Cerebellar nuclear complex (tissue), 1 donor: Measurements from ENCODE around the gene PER1.
"Not testable (repeated sequence)": the region's sequence is repeated elsewhere in the genome, so short reads cannot be mapped to it uniquely, and the experiment has no call there.

ENCODE experiments used
- DNase-seq, 2 experiments: peaks; one replicate each; lab custom pipeline; 2025; lab: John Stamatoyannopoulos, UW

Gene PER1

GRCh38 chr17:8152112-8152775 lies at the start of gene PER1:
TSS of gene PER1 (minus strand) at chr17:8152404. CDS start at chr17:8150706, 1,698 bp downstream.
- DNase-seq: peak; percentile 90 to 98

- DNase-seq: peak; percentile 97 to 98
Observed at GRCh38 chr17:8192070-8192815, 40.0 kb upstream of the PER1 start.

- no peak for DNase-seq
Observed at GRCh38 chr17:8190506-8190905, 38.3 kb upstream of the PER1 start.

- DNase-seq: peak; percentile 97 to 99
Observed at GRCh38 chr17:8189711-8190477, 37.7 kb upstream of the PER1 start, which contains the start of gene BORCS6. TSS of gene BORCS6 (minus strand) at chr17:8190180. CDS start at chr17:8190140, 40 bp downstream.

- DNase-seq: no peak
Observed at GRCh38 chr17:8189041-8189710, 37.0 kb upstream of the PER1 start.

- DNase-seq: no peak
Observed at GRCh38 chr17:8188263-8188839, 36.1 kb upstream of the PER1 start.

GRCh38 chr17:8187517-8188262 lies 35.5 kb upstream of the PER1 start:
- peak in 1 of 2 experiments; percentile 82 for DNase-seq

- peak; percentile 63 to 91 for DNase-seq
Observed at GRCh38 chr17:8186787-8187516, 34.7 kb upstream of the PER1 start.

- no peak for DNase-seq
Observed at GRCh38 chr17:8186446-8186786, 34.2 kb upstream of the PER1 start.

- DNase-seq: peak in 1 of 2 experiments; percentile 34
Observed at GRCh38 chr17:8185582-8186445, 33.6 kb upstream of the PER1 start.

GRCh38 chr17:8176998-8177731 lies 25.0 kb upstream of the PER1 start:
- no peak for DNase-seq

GRCh38 chr17:8176197-8176940 lies 24.2 kb upstream of the PER1 start, which contains the start of gene TMEM107:
TSS of gene TMEM107 (minus strand) at chr17:8176380. CDS start at chr17:8176286, 94 bp downstream.
- DNase-seq: peak in 1 of 2 experiments; percentile 29

- no peak for DNase-seq
Observed at GRCh38 chr17:8175795-8176196, 23.6 kb upstream of the PER1 start.

- DNase-seq: no peak
Observed at GRCh38 chr17:8173871-8174322, 21.7 kb upstream of the PER1 start.

GRCh38 chr17:8173056-8173870 lies 21.1 kb upstream of the PER1 start:
- DNase-seq: peak; percentile 90 to 92

- not testable (repeated sequence) for DNase-seq
Observed at GRCh38 chr17:8170186-8170585, 18.0 kb upstream of the PER1 start.

- DNase-seq: no peak
Observed at GRCh38 chr17:8167526-8167925, 15.3 kb upstream of the PER1 start.
